SK-N-MC (cell line): Measurements from ENCODE around the gene FANCG.

Experiments used
- EZH2 ChIP-seq: fragments of 200-600 bp; sonication (generic); IDR thresholded peaks from one replicate; pipeline ENCODE4 v1.6.1; 2017; ENCODE audit warnings: antibody characterized with exemption
- POLR2AphosphoS5 ChIP-seq: IDR thresholded peaks from 2 replicates; pipeline ENCODE4 v1.6.1; 2012; ENCODE audit warnings: mild to moderate bottlenecking, low read depth, low read length, borderline replicate concordance

GRCh38 chr9:35074141-35074540 lies 5.6 kb downstream of the FANCG start:
- no peak for TF ChIP-seq EZH2
- no peak for TF ChIP-seq POLR2AphosphoS5
